ENCODE measurements around the gene ZNF711. TPM values are rescaled to one million over a fixed set of nuclear protein-coding genes. Genes with fewer than 3 reads are reported as not detected.
"Not testable (repeated sequence)": the region's sequence is repeated elsewhere in the genome, so short reads cannot be mapped to it uniquely, and the experiment has no call there.

The ZNF711 gene
- total RNA-seq, 2 donors from 2014 or later: 0.26 to 0.36 TPM

- H3K36me3 Mint-ChIP-seq: not testable (repeated sequence)
Measured at GRCh38 chrX:85311348-85311747, 67.6 kb downstream of the ZNF711 start.

More at GRCh38 chrX:85311348-85311747, 67.6 kb downstream of the ZNF711 start:
- not testable (repeated sequence) for ATAC-seq; DNase-seq (ENCODE audit: low spot score); H3K4me1 Mint-ChIP-seq (ENCODE audit: low read depth in 2 of 2); H3K27me3 Mint-ChIP-seq; H3K27ac Mint-ChIP-seq; H3K4me3 Mint-ChIP-seq; H3K9me3 Mint-ChIP-seq

Other genes with a start within 250 kb of the ZNF711 start
- gene APOOL, start 240.1 kb upstream of the ZNF711 start, total RNA-seq: 10 to 100 TPM; 11.7 to 19.7 TPM
- not detected for gene SATL1, start 212 bp upstream of the ZNF711 start, total RNA-seq
- not detected for gene POF1B, start 135.7 kb downstream of the ZNF711 start, total RNA-seq